Fibroblast of upper back skin (primary cell): Measurements from ENCODE around the gene CC2D2B.
"Not testable (repeated sequence)": the region's sequence is repeated elsewhere in the genome, so short reads cannot be mapped to it uniquely, and the experiment has no call there.

Experiments
- DNase-seq: peaks from one replicate; pipeline ENCODE4 v3.0.0-alpha.2; 2013

Gene CC2D2B

GRCh38 chr10:95907456-95908253 is at the start of gene CC2D2B:
TSS of gene CC2D2B (plus strand) at chr10:95907975. CDS start at chr10:95911324, 3,349 bp downstream.
- DNase-seq: peak; percentile 70

GRCh38 chr10:95860166-95860940 is 47.4 kb upstream of the CC2D2B start:
- peak; percentile 34 for DNase-seq

- DNase-seq: peak; percentile 74
Observed at GRCh38 chr10:95861386-95861785, 46.4 kb upstream of the CC2D2B start.

GRCh38 chr10:95864906-95865813 is 42.6 kb upstream of the CC2D2B start:
- DNase-seq: peak; percentile 80

GRCh38 chr10:95865814-95866466 is 41.8 kb upstream of the CC2D2B start:
- no peak for DNase-seq

GRCh38 chr10:95866467-95866842 is 41.3 kb upstream of the CC2D2B start:
- DNase-seq: no peak

- no peak for DNase-seq
Observed at GRCh38 chr10:95867866-95868265, 39.9 kb upstream of the CC2D2B start.

GRCh38 chr10:95872158-95872711 is 35.5 kb upstream of the CC2D2B start:
- no peak for DNase-seq

- no peak for DNase-seq
Observed at GRCh38 chr10:95873139-95873538, 34.6 kb upstream of the CC2D2B start.

GRCh38 chr10:95873651-95874050 is 34.1 kb upstream of the CC2D2B start:
- DNase-seq: no peak

GRCh38 chr10:95874783-95875182 is 33.0 kb upstream of the CC2D2B start:
- DNase-seq: not testable (repeated sequence)

GRCh38 chr10:95876756-95877155 is 31.0 kb upstream of the CC2D2B start:
- no peak for DNase-seq

- DNase-seq: no peak
Observed at GRCh38 chr10:95877881-95878280, 29.9 kb upstream of the CC2D2B start.

- DNase-seq: no peak
Observed at GRCh38 chr10:95880704-95881103, 27.1 kb upstream of the CC2D2B start.

- DNase-seq: no peak
Observed at GRCh38 chr10:95881316-95881715, 26.5 kb upstream of the CC2D2B start.

- DNase-seq: no peak
Observed at GRCh38 chr10:95889830-95890229, 17.9 kb upstream of the CC2D2B start.

GRCh38 chr10:95896071-95896850 is 11.5 kb upstream of the CC2D2B start:
- DNase-seq: no peak

- DNase-seq: not testable (repeated sequence)
Observed at GRCh38 chr10:95905897-95906580, 1.7 kb upstream of the CC2D2B start.

- peak; percentile 49 for DNase-seq
Observed at GRCh38 chr10:95906677-95907455, 909 bp upstream of the CC2D2B start.

- DNase-seq: no peak
Observed at GRCh38 chr10:95908450-95908849, 675 bp downstream of the CC2D2B start.
